Liver (tissue), 3 donors: ENCODE measurements around the gene PCP4L1.

Experiments used
- CTCF ChIP-seq: fragments of 150-350 bp; IDR thresholded peaks from 2 replicates; pipeline ENCODE4 v1.5.1; 2017; ENCODE audit warnings: improper control_type of control experiment, low read depth, low read length; ENCODE audit not compliant: missing input control
- FOXA2 ChIP-seq: IDR thresholded peaks from 2 replicates; pipeline ENCODE4 v1.6.1; 2016; ENCODE audit warnings: antibody characterized with exemption
- GABPA ChIP-seq, 2 donors: IDR thresholded peaks in 1 of 2; conservative IDR thresholded peaks in 1 of 2; 2 replicates each; pipeline ENCODE4 v1.6.1; 2016; ENCODE audit warnings: antibody characterized with exemption in 2 of 2, mild to moderate bottlenecking in 1 of 2, moderate library complexity in 1 of 2
- HNF4G ChIP-seq: IDR thresholded peaks from 2 replicates; pipeline ENCODE4 v1.6.1; 2016; ENCODE audit warnings: antibody characterized with exemption
- MAX ChIP-seq: IDR thresholded peaks from 2 replicates; pipeline ENCODE4 v1.6.1; 2016; ENCODE audit warnings: antibody characterized with exemption
- RAD21 ChIP-seq, 2 donors: IDR thresholded peaks; 2 replicates each; pipeline ENCODE4 v1.6.1; 2016; ENCODE audit warnings: antibody characterized with exemption in 2 of 2, mild to moderate bottlenecking in 2 of 2
- RXRA ChIP-seq, 2 donors: IDR thresholded peaks; 2 replicates each; pipeline ENCODE4 v1.6.1; 2017 to 2018; ENCODE audit warnings: antibody characterized with exemption in 2 of 2, mild to moderate bottlenecking in 1 of 2
- SP1 ChIP-seq: IDR thresholded peaks from 2 replicates; pipeline ENCODE4 v1.6.1; 2018; ENCODE audit warnings: antibody characterized with exemption, mild to moderate bottlenecking
- TAF1 ChIP-seq: conservative IDR thresholded peaks from 2 replicates; pipeline ENCODE4 v1.6.1; 2016; ENCODE audit warnings: antibody characterized with exemption, mild to moderate bottlenecking
- ZBTB33 ChIP-seq: IDR thresholded peaks from 2 replicates; pipeline ENCODE4 v1.6.1; 2016; ENCODE audit warnings: antibody characterized with exemption
- donor health status: healthy.
- donor health status: healthy.

GRCh38 chr1:161285521-161285920 is 27.0 kb downstream of the PCP4L1 start:
- no peak for TF ChIP-seq RAD21 (IDR thresholded peaks at IDR 0.05)
- TF ChIP-seq RXRA (IDR thresholded peaks at IDR 0.05), result no peak
- no peak for TF ChIP-seq CTCF
- TF ChIP-seq HNF4G, result no peak
- no peak for TF ChIP-seq SP1
- TF ChIP-seq MAX, result no peak
- no peak for TF ChIP-seq TAF1
- TF ChIP-seq ZBTB33, result no peak
- TF ChIP-seq GABPA (IDR thresholded peaks at IDR 0.05 in 1 of 2, conservative IDR thresholded peaks at IDR 0.05 in 1 of 2), result no peak
- no peak for TF ChIP-seq FOXA2
